ENCODE data around the gene MOAP1.
"Not testable (repeated sequence)": the region's sequence is repeated elsewhere in the genome, so short reads cannot be mapped to it uniquely, and the experiment has no call there.

MOAP1 gene

DNA sequence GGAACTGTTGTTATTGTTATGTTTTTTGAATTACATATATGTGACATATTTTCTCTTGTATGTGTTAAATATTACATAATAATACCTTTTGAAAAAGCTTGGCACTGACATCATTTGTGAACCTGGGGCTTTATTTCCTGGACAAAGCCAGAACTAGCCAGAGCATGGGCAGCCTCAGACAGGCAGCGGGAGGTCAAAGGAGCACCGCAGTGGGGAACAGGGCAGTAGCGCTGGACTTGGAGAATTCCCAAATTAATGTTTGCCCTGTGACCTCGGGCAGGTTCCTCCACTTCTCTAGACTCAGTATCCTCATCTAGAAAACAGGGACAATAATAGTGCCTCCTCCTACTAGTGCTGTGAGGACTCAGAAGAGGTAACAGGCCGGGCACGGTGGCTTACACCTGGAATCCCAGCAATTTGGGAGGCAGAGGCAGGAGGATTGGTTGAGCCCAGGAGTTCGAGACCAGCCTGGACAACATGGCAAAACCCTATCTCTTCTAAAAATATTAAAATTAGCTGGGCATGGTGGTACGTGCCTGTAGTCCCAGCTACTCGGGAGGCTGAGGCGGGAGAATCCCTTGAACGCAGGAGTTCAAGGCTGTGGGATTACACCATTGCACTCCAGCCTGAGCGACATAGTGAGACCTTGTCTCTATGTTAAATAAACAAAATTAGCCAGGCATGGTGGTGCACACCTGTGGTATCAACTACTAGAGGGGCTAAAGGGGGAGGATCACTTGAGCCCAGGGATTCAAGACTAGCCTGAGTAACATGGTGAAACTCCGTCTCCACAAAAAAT is 41.6 kb downstream of the MOAP1 start:
- DNase-seq: no peak

- peak; percentile 78 for DNase-seq
Measured at GRCh38 chr14:93137864-93138263, 46.8 kb downstream of the MOAP1 start.

GRCh38 chr14:93136508-93136907 is 48.2 kb downstream of the MOAP1 start:
- not testable (repeated sequence) for DNase-seq

GRCh38 chr14:93136009-93136408 is 48.7 kb downstream of the MOAP1 start:
- DNase-seq: no peak

DNA sequence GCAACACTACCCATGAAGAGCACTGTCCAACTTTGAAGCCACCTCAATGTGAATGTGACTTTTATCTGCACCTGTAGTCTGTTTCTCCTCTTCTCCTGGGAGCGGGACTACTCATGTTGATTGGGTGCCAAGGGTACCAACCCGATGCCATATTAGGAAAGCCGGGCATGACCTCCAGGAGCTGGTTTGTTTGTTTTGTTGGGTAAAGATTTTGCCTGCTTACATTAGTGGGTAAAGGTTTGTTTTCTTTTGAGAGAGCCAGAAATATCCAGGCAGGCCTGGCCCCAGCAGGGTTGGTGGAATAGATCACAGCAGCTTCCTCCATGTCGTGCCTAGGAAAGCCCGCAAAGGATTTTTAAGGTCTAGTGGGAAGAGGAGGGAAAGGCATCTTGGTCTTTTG is 49.3 kb downstream of the MOAP1 start:
- DNase-seq: no peak

- no peak for DNase-seq
Measured at GRCh38 chr14:93133464-93133863, 51.2 kb downstream of the MOAP1 start.

DNA sequence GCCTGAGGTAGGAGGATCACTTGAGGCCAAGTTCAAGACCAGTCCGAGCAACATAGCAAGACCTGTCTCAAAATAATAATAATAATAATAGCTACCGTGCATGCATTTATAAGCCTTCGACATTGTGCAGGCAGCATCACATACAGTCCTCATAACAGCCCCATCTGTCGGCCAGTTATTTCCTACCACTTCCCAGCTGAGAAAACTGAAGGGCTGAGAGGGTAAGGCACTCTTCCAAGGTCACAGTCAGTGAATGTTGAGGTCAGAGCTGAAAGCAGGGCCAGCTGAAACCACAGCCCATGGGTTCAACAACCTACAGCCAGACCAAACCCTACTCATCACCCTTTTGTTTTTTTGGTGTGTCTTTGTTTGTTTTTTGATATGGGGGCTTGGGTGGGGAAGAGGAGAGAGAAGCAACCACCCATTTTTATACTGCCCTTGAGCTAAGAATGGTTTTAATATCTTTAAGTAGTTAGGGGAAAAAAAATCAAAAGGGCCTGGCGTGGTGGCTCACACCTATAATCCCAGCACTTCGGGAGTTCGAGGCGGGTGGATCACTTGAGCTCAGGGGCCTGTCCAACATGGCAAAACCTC is 52.1 kb downstream of the MOAP1 start:
- peak; percentile 27 for DNase-seq

Data from SHP77 treated with DMSO at 0.1 percent for 48 hours (cell line).